Activated CD4-positive, alpha-beta T cell treated with anti-CD3 and anti-CD28 coated beads, Interleukin-2, amount 50 U/mL, for 48 hours (primary cell): Measurements from ENCODE around the gene ASTN2.

Source experiments
- DNase-seq, 2 experiments: peaks; one replicate each; pipeline ENCODE4 v3.0.0-alpha.2; 2020

ASTN2 gene

DNA sequence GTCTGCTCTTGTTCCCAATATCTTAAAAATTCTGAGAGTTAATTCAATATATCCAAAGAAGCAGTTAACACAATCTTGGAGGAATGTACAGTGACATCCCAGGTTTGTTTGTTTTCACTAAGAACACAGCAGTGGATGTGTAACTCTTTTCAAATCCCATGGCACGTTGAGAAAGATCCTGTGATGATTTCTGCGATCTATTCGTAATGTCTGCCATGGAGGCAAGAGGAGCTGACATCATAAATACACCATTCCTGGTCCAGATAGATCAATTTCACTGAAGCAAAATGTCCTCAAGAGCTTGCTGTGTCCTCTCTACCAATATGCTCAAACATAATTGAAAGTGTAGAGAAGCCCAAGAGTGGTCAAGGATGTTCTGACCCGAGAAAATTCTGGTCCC, 980.5 kb downstream of the ASTN2 start:
- no peak for DNase-seq

DNA sequence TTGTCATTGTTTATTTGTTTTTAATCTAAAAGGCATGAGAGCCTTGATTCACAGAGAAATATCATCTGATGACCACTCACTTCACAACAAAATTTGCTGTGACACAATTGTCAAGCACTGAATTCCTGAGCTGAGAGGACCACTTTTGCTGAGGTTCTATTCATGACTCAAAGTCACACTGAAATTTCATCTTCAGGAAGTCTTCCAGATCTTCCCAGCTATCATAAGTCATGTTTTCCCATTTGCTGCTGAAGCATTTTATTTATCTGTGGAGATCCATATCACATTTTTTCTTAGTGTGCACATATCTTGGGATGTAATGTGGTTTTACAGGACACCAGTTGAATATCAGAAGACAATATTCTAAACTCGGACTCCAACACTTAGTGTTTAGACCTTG, 982.8 kb downstream of the ASTN2 start:
- no peak for DNase-seq

DNA sequence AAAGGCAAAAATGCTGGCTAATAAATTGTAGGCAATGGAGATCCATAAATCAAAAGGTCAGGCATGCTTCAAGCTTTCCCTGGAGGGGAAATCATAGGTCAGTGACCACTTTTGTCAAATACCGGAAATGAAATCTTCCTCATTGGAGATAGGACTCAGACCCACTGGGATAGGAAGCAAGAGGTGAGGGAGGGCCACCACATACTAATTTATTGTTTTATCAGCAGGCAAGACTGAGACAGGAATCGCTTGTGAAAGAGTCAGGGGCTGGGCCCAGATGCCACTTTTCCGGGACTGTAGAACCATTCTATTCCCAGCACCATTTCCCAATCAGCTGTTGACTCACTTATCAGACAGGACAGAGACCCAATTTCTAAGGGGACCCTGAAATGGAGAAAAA, 984.0 kb downstream of the ASTN2 start:
- no peak for DNase-seq

DNA sequence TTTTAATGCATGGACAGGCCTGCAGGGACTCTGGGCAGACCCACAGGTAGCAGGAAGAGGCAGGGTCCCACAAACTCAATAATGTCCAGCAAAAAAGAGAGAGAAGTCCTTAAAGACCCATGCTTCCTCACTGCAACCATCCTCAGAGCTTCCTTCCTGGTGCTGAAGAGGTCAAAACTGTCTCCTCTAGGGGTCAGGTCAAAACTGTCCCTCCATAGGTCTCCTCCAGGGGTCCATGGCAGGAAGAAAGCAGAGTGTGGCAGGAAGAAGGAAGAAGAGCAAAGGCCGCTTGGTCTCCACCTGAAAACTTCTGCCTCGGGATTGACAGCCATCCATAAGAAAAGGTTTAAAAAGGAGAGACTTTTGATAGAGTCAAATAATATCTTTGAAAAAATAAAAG, 989.6 kb downstream of the ASTN2 start:
- DNase-seq, result no peak

- no peak for DNase-seq
Measured at GRCh38 chr9:116423149-116423548, 991.7 kb downstream of the ASTN2 start.

GRCh38 chr9:116422119-116422979, 992.5 kb downstream of the ASTN2 start:
- DNase-seq, result no peak

- DNase-seq, result no peak
Measured at GRCh38 chr9:116420993-116421538, 993.8 kb downstream of the ASTN2 start.

GRCh38 chr9:116419181-116419580, 995.7 kb downstream of the ASTN2 start:
- DNase-seq, result no peak

GRCh38 chr9:116417464-116417863, 997.4 kb downstream of the ASTN2 start:
- no peak for DNase-seq

DNA sequence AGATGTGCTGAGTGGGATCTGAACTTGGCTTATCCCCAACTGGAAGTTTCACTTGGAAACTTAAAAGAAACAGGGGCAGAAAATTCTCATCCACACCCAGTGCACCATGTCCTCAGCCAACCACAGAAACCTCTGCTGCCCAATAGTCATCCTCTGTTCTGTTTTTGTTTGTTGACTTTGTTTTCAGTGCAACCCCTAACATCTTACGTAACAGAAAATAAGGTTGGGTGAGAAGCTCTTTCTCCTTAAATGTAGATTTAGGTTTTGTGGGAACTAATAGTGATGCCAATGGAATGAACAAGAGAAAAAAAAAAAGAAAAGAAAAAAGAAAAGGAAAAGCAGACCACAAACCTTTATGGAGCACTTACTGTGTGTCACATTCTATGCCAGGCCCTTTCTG, 998.4 kb downstream of the ASTN2 start:
- no peak for DNase-seq

DNA sequence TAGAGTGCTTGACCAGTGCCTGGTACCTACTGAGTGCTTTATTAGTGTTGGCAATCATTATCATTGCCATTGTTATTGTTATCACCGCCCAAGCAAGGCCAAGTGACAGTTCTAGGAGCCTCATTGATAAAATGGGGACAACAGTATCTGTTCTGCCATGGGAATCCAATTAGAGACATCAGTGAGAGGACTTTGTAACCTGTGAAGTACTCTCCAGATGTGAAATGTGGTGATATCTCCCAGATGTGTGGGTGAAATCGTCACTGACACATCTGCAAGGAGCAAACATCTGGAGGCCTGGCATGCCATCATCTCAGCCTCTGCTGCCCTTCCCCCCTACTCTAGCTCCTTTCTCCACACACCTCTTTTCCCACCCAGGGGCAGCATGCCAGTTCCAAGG, 1000.5 kb downstream of the ASTN2 start:
- no peak for DNase-seq

GRCh38 chr9:116411506-116411905, 1003.4 kb downstream of the ASTN2 start:
- no peak for DNase-seq

DNA sequence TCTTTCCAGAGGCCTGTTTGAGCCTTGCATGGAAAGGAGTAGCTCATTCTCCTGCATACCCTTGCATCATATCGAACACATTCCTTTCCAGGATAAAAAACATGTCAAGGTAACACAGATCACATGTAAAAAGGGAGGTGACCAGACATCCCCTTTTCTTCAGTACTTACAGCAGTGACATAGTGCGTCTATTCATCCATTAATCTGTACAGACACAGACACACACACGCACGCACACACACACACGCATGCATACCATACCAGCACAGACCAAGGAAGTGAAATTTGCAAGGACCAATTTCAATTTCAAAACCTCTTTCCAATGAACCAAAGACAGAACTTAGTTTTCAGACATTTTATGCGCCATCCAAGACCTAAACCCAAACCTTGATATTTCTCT, 1005.2 kb downstream of the ASTN2 start:
- DNase-seq, result no peak

- DNase-seq, result no peak
Measured at GRCh38 chr9:116409129-116409528, 1005.7 kb downstream of the ASTN2 start.

GRCh38 chr9:116406469-116406868, 1008.4 kb downstream of the ASTN2 start:
- no peak for DNase-seq

- DNase-seq, result no peak
Measured at GRCh38 chr9:116405321-116405720, 1009.5 kb downstream of the ASTN2 start.

GRCh38 chr9:116404228-116404627, 1010.6 kb downstream of the ASTN2 start:
- DNase-seq, result no peak

- no peak for DNase-seq
Measured at GRCh38 chr9:116403171-116403570, 1011.7 kb downstream of the ASTN2 start.

DNA sequence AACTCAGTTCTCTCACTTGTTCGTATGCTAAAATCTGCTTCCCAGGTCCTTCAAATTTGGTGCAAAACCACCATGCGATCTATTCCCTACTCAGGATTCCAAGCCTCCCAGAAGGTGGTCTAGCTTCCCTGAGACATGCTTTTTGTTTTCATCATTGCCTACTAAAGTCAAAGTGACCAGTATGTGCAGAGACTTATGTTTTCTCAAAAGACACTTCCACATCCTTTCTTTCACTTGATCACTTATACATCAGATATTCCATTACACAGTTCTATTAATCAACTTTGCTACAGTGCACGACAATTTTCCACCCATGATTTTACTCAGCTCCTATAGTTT, 1019.2 kb downstream of the ASTN2 start:
- no peak for DNase-seq

DNA sequence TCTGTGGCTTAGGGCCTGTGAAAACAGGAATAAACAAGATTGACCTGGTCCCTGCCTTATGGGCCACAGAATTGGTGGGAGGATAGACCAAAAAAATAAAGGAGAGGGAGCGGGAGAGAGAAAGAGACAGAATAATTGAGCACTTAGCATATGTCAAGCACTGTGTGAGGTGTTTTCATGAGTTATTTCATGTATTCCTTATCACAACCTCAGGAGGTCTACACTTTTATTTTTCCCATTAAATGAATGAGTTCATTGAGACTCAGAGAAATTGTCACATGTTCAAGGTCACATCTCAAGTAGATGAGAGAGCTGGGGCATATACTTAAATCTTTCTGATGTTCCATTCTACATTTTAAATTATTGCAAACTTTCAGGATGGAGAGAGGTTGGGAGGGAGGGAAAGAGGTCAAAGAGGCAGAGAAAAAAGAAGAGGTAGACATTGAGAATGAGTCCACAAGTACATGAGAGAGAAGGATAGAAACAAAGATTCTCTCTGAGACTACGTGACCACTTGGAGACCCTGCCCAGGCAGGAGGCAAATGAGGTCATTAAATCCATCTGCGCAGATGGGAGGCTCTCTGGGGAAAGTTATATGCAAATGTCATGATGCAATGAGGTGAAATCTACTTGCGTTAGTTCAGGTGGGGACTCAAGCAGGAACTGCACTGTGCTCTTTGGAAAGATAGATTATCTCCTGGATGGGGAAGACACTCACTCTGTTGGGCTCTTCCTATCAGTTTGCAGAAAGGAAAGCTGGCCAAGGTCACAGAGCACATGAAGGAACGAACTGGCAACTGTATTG, 1019.8 kb downstream of the ASTN2 start:
- no peak for DNase-seq

GRCh38 chr9:116394070-116394469, 1020.8 kb downstream of the ASTN2 start:
- DNase-seq, result no peak

DNA sequence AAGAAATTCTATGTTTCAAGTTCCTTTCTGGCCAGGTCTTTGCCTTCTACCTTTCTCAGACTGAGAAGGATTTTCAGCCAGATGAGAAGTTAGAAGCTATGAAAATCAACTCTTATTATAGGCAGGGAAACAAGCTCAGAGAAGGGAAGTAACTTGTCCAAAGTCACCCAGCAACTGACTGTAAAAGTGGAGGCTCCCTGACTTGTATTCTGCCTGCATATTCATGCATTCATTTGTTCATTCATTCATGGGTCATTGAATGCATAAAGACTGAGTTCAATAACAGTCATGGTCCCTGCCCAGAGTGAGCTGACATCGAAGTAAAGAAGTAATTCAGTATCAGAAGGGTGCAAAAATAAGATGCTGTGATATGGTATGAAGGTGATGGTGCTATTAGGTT, 1021.7 kb downstream of the ASTN2 start:
- no peak for DNase-seq

DNA sequence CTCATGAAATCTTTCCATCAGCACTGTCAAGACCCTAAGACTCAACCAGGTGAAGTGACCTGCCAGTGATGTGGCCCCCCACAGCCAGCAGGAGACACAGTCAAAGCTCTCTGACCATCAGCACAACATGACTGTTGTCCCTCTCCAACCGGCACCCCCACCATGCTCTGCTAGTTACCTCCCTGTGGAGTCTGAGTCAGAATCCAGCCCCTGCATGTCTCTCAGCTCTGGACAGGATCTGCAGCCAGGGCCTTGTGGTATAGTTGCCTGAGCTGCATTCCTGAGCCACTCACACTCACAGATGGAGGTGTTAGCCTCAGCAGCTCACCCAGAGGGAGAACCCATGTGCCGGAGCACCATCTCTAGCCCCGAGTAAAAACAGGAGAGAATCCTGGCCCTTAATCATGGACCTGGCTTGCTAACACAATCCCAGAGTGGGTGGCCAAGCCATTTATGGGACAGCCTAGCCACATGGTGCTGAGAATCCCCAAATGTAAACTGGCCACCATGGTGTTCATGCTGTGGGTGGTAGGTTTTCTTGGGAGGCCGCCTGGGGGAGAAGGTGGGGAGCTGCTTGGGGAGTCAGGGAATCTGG, 1023.5 kb downstream of the ASTN2 start:
- DNase-seq, result no peak
